NCI-H187 treated with DMSO at 0.1 percent for 48 hours (cell line): ENCODE measurements around the gene RFT1.

Experiments
- DNase-seq: peaks from one replicate; lab custom pipeline; 2025; lab: John Stamatoyannopoulos, UW

The RFT1 gene

GRCh38 chr3:53149006-53149690 lies 18.9 kb upstream of the RFT1 start:
- DNase-seq: no peak

DNA sequence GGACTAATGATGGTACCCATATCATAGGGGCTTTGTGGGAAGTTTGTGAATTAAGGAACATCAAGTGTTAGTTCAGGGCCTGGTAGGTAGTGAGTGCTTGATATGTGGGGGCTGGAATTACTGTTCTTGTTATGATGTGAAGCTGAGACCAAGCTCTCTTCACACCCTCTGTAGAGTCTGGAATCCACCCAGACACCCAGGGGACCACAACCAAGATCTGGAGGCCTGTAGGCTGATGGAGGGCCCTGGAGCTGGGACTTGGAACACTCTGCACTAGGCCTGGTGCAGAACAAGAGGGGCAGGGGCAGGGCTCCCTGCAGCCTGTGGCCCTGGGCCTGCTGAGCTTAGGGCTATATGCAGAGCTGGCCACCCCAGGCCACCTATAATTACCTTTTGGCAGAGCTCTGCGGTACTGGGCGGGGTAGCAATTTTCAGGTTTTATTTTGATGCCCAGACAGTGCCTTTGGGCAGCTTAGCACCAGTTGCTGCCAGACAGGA lies 17.7 kb upstream of the RFT1 start:
- no peak for DNase-seq

DNA sequence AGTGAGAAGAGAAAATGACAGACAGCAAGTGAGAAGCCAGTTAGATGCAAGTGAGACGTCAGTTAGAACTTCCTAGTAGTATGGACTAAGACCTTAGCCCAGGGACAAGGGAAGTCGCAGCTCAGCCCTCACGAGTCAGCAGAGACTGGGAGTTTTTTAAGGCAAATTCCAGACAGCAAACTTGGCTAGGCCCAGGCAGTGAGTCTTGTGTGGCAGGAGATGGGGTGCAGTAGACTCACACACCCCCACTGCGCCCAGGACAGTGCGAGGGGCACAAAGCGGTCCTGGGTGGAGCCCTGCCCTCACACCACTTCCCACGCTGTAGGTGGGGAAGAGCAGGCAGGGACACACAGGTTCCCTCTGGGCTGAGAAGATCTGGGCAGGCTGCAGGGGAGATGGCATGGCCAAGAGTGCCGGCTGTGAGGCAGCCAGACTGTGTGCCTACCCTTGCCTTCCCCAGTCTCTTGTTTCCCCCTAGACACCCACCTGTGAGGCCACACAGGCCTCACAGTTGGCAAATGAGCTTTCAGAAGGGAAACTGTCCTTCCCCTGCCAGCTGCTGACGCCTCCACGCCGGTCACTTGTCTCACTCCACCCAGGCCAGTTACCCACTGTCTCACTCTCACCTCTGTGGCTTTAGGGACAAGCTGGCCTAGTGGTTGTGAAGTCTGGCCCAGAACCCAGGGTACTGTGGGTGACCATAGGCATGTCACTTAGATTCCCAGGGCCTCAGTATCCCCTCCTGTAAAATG lies 17.1 kb upstream of the RFT1 start:
- DNase-seq: no peak

DNA sequence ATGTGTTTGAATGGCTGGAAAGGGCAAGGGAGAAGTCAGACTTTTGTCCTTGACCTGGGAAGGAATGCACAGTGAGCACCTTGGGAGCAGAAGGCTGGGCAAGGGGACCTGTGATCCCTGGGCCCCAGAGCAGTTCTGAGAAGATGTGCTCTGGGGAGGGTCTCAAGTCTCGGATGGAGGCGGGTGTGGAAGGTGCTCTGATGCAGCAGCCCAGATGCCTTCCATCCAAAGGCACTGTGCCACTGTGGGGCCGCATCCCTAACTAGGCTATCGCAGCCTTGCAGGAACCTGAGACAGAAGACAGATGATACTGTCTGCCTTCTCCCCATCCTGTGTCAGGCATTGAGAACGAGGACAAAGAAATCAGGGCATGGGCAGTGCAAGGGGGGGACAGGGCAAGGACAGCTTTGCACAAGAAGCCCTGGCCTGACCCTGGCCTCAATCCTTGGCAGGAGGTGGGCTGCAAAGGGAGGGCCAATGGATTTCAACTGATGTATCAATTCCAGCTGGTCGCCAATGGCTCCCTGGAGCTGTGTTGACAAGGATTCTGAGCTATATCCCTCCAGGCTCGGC lies 16.2 kb upstream of the RFT1 start:
- no peak for DNase-seq

DNA sequence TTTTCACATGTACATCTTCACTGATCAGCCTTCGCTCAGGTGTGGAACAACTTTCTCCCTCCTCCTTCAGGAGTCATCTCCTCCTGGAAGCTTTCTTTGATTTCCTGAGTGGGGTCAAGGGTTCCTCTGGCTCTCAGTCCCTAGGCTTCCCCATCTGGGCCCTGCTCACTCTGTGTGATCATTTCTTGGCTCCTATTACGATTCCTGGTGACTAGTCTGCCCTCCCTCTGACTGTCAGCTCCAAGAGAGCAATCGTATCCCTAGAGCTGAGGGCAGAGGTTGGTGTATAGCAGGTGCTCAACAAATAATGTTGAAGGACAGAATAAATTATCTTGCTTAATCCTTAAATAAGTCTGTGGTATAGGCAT lies 15.5 kb upstream of the RFT1 start:
- no peak for DNase-seq

- DNase-seq: no peak
Observed at GRCh38 chr3:53144862-53145712, 14.9 kb upstream of the RFT1 start.

DNA sequence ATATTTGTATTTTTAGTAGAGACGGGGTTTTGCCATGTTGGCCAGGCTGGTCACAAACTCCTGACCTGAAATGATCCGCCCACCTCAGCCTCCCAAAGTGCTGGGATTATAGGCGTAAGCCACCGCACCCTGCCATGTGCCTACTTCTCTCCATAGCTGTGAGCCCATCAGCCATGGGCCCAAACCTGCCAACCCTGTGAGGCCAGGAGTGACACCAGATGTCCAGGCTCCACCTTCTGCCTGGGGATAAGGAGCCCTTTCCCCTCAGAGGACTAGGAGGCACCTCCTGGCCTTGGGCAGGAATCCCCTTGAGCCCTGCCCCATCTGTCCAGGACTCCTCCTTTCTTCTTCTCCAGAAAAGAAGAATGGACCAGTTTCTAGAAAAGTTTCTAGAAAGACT lies 14.2 kb upstream of the RFT1 start:
- no peak for DNase-seq

DNA sequence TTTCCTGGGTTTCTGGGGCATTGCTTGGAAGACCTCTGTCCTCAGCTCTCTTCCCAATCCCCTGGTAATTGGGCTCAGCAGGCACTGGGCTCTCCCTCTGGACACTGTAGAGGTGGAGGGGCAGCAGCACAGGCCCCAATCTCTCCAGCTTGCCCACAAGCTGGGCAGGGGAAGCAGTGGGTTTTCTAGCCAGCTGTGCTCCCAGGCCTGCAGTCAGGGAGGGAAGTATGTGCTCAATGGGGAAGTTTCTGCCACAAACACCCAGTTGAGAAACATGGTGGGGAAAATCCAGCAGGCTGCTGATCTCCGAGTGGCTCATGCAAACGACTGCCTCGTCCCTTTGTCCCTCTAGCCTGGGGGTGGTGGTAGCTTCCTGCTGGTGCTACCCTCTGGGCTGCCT lies 12.8 kb upstream of the RFT1 start:
- DNase-seq: no peak

DNA sequence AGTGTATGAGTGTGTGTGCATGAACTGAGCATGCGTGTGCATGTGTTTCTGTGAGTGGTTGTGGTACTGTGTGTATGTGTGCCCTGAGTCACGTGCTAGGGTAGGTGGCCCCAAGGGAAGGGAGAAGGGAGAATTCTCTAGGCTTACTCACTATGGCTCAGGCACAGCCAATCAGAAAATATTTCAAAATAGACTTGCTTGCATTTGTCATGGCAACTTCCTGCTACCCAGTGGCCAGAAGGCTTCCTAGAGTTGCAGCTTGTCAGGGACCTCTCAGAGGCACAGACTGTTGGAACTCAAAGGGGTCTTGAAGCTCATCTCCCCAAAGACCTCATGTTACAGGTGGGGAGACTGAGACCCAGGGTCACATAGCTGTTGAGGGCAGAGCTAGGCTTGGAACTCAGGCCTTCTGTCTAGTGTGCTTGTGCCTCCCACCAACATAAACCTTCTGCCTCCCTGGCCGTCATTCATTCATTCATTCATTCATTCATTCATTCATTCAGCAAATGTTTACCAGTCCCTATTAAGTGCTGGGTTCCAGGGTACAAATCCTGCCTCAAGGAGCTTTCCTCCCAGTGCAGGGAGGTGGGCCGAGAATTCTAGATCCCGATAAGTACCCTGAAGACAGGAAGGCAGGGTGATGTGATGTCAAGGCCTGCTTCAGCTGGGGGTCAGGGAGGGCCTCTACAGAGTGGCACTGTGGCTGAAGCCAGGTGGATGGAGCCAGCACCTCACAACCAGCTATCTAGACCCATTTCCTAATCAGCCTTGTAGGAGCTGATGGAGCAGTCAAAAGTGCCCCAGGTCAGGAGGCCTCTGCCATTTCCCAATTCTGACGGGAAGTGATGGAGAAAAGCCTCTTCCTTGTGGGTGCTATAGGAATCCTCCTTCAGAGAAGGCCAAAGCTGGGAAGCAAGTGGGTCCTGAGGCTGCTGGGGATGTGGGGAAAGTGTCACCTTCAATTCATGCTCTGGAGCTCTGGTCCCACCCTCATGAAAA lies 10.9 kb upstream of the RFT1 start:
- no peak for DNase-seq

DNA sequence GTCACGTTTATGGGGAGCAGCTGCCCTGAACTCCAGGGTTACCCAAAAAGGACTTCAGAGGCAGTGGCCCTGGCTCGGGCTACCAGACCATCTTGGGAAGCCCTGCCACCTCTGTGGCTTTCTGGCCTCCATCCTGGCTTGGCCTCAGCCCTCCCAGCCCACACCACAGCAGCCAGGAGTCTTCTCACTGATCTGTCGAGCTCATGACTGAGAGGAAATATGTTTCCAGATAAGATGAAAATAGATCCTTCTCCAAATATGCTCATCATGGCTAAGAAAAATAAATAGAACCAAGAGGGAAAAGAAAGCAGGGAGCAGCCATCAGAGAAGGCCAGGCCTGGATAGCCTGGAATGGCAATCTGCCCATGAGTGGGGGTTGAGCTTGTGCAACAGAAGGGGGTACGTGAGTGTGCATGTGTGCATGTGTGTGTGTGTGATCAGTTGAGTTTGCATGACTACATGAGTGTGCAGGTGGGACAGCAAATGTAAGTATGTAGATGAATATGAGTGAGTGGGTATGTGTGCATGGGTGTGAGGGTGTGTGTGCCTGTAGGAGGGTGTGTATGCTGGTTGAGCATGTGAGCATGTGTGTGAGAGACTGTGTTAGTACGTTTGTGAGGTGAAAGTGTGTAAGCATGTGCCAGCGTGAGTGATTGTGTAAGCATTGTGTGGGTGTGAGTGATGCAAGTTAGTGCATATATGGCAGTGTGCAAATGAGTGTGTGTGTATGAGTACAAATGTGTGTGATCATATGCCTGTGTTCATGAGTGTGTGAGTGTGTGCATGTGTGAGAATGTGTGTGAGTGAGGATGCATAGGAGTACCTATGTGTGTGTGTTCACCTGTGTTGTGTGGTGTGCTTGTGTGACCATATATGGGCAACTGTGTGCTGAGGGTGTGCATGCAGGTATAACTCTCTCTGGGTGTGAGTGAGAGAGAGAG lies 9.9 kb upstream of the RFT1 start:
- no peak for DNase-seq

DNA sequence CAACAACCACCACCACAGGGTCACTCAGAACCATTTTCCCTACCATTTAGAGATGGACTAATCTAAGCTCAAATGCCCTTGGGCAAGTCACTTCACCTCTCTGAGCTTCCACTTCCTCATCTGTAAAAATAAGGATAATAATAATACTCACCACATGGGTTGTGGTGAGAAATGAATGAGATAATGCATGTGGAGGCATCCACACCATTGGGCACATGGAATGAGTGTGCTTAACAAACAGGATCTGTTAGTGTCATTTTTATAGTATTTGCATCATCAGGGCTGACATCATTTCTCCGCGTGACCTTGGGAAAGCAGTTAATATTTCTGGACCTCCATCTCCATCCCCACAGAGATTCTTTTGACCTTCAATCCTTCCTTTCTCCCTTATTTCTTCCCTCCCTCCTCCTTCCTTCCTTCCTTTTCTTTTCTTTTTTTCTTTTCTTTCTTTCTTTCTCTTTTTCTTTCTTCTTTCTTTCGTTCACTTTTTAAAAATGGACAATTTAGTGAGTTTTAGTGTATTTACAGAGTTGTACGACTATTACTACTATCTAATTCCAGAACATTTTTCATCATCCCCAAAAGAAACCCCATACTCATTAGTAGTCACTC lies 7.7 kb upstream of the RFT1 start:
- no peak for DNase-seq

GRCh38 chr3:53137221-53137620 lies 7.0 kb upstream of the RFT1 start:
- DNase-seq: no peak

GRCh38 chr3:53134631-53135232 lies 4.5 kb upstream of the RFT1 start:
- DNase-seq: no peak

DNA sequence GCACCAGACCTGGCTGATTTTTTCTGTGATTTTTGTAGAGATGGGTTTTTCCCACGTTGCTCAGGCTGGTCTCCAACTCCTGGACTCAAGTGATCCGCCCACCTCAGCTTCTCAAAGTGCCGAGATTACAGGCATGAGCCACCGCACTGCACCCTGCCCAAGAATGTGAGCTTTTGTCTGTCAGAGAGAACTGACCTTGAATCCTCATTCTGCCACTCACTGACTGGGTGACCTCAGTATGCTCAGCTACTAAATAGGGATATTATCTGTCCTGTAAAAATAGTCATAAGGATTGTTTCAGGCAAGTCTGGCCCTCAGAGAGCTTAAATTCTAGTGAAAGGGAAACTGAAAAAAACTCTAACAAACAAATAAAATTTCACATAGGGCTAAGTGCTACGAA lies 2.1 kb upstream of the RFT1 start:
- no peak for DNase-seq

DNA sequence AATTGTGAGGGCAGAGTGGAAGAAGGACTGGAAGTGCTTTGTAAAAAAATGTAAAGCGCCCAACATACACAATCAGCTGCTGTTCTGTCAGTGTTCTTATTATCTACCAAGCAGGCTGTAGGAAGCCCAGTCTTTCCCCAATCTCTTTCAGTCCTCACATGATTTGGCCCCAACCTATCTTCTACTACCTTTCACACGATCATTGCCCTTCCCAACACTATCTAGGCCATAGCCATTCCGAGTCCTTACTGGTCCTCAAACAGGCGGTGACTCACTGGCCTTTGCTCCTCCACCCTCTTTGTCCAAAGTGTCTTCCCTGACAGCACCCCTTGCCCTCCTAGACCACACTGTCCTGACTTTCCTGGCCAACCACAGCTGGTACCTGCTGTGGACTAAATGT lies 861 bp upstream of the RFT1 start:
- no peak for DNase-seq

DNA sequence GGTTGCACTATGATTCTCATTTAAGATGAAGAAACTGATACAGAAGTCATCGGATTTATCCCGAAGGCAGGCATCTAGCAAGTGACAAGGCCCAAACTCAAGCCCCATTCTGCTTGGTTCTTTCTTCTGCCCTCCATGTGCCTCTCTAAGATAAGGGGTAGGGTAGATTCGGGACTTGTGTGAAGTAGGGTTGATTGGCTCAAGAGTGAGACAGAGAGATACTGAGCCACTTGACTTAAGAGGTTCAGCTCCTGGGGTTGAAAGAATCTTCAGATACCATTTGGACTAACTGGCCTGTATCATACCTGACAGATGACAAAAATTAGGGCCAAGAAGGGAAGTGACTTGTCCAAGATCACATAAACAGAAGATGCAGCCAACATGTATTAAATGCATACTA lies 891 bp downstream of the RFT1 start:
- no peak for DNase-seq

DNA sequence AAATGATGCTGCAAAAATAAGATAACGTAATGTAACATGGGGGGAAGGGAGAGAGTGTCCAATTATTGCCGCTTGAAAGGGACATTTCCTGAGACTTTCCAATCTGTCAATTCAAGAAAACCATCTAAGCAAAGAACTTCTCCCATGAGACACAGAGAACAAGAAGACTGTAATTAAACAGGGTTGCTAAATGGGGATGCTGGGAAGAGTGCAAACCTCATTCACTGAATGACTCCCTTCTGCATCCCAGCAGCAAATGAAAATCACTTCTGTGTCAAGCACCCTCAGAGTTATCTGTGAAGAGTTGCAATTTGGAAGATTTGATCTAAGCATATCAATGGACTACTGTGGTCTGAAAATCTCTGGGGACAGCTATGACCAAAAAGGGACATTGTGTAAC lies 3.6 kb downstream of the RFT1 start:
- no peak for DNase-seq

DNA sequence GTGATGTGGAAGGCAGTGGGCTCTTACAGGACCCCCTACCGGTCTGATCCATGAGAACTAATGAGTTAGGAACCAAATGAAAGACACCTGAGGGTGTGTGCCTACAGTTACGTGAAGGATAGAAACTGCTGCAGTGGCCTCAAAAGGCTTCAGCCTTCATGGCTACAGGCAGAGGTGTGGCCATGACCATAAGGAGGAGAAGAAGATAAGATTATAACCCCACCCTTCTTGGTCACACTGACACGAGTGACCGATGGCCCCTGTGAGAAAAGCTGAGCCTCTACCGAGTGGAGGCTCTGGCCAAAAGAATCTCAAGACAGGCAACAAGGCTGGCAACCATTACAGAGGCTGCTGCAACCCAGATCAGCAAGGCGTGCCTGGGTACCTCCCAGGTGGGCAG lies 6.3 kb downstream of the RFT1 start:
- no peak for DNase-seq

DNA sequence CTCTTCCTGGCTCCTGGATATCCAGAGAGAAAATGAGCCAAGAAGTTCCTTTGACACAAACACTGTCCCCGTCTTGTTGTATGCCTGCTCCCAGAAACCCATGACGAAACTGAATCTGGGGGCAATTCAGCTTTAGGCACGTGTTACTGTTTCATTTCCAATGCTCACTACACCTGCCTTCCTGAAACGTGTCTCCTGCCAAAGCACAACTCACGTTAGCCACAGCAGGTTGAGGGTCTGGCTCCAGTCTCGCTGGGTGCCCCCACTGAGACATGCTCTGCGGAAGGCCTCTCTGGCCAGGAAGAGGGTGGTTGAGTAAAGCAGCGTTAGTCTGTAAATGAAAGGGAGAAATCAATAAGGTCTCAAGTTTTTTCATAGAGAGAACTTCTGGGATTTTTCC lies 6.7 kb downstream of the RFT1 start:
- no peak for DNase-seq
